GM23338 (cell line): ENCODE results near the gene MTCL1.

Experiments
- CREB1 ChIP-seq: fragments of 250-450 bp; sonication (Bioruptor Pico); IDR thresholded peaks from 2 replicates; pipeline ENCODE4 v1.5.0; 2020; ENCODE audit warnings: low read depth, mild to moderate bottlenecking, moderate library complexity
- JUNB ChIP-seq: IDR thresholded peaks from one replicate; pipeline ENCODE4 v1.6.1; 2016; ENCODE audit warnings: antibody characterized with exemption; ENCODE audit not compliant: unreplicated experiment
- POLR2AphosphoS5 ChIP-seq: IDR thresholded peaks from 2 replicates; pipeline ENCODE4 v1.6.1; 2016; ENCODE audit warnings: antibody characterized with exemption, low read depth
- ZNF462 ChIP-seq: fragments of 250-450 bp; sonication (Bioruptor Pico); IDR thresholded peaks from 2 replicates; pipeline ENCODE4 v1.5.0; 2020; ENCODE audit warnings: mild to moderate bottlenecking, moderate library complexity
- TF ChIP-seq, protein P1 (sequence below), 2 experiments: fragments of 200-600 bp in 1 of 2; sonication (generic) in 1 of 2; conservative IDR thresholded peaks; 2 replicates each; pipeline versions ENCODE4 v1.5.1 to v1.6.1; 2016 to 2017; ENCODE audit warnings: antibody characterized with exemption in 2 of 2, low read depth in 2 of 2, mild to moderate bottlenecking in 2 of 2, moderate library complexity in 1 of 2
- TF ChIP-seq, protein P2 (sequence below): IDR thresholded peaks from one replicate; pipeline ENCODE4 v1.6.1; 2018; ENCODE audit warnings: antibody characterized with exemption; ENCODE audit not compliant: unreplicated experiment

DNA sequence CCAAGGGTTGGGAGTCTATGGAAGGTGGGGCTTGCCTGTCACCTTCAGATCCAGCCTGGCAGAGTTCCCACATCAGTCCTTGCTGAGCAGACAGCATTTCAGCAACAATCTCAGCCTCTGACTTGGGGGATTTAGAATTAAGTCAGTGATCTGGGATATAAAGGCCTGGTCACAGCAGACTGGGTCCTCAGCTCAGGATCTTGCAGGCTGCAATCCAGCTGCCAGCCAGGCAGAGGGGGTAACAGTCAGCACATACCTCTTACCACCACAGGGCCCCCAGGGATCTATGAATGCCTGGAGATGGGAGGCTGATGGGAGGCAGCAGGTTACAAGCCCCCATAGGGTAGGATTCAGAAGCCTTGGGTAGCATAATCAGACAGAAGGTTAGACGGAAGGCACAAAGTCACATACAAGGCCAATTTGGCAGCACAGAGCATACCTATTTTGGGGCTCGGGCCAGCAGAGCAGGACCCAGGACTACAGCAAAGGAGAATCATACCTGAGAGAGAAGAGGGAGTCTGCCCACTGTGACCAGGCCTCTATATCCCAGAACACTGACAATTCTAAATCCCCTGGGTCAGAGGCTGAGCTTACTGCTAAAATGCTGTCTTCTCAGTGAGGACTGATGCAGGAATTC, 163.5 kb downstream of the MTCL1 start:
- TF ChIP-seq, protein P1, sequence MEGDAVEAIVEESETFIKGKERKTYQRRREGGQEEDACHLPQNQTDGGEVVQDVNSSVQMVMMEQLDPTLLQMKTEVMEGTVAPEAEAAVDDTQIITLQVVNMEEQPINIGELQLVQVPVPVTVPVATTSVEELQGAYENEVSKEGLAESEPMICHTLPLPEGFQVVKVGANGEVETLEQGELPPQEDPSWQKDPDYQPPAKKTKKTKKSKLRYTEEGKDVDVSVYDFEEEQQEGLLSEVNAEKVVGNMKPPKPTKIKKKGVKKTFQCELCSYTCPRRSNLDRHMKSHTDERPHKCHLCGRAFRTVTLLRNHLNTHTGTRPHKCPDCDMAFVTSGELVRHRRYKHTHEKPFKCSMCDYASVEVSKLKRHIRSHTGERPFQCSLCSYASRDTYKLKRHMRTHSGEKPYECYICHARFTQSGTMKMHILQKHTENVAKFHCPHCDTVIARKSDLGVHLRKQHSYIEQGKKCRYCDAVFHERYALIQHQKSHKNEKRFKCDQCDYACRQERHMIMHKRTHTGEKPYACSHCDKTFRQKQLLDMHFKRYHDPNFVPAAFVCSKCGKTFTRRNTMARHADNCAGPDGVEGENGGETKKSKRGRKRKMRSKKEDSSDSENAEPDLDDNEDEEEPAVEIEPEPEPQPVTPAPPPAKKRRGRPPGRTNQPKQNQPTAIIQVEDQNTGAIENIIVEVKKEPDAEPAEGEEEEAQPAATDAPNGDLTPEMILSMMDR (conservative IDR thresholded peaks at IDR 0.05; ENCODE audit: low read depth in 2 of 2), result no peak
- TF ChIP-seq CREB1 (CRISPR knock-in tag) (no peak), POLR2AphosphoS5 (no peak), JUNB (no peak), ZNF462 (CRISPR knock-in tag) (no peak)
- TF ChIP-seq, protein P2, sequence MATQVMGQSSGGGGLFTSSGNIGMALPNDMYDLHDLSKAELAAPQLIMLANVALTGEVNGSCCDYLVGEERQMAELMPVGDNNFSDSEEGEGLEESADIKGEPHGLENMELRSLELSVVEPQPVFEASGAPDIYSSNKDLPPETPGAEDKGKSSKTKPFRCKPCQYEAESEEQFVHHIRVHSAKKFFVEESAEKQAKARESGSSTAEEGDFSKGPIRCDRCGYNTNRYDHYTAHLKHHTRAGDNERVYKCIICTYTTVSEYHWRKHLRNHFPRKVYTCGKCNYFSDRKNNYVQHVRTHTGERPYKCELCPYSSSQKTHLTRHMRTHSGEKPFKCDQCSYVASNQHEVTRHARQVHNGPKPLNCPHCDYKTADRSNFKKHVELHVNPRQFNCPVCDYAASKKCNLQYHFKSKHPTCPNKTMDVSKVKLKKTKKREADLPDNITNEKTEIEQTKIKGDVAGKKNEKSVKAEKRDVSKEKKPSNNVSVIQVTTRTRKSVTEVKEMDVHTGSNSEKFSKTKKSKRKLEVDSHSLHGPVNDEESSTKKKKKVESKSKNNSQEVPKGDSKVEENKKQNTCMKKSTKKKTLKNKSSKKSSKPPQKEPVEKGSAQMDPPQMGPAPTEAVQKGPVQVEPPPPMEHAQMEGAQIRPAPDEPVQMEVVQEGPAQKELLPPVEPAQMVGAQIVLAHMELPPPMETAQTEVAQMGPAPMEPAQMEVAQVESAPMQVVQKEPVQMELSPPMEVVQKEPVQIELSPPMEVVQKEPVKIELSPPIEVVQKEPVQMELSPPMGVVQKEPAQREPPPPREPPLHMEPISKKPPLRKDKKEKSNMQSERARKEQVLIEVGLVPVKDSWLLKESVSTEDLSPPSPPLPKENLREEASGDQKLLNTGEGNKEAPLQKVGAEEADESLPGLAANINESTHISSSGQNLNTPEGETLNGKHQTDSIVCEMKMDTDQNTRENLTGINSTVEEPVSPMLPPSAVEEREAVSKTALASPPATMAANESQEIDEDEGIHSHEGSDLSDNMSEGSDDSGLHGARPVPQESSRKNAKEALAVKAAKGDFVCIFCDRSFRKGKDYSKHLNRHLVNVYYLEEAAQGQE, result no peak
